Subcutaneous abdominal adipose tissue (tissue), 5 donors: Measurements from ENCODE around the gene LACC1.
A peak's percentile ranks its signal among the peaks of the same experiment; 100 is the strongest.

Source experiments
- H3K27ac ChIP-seq: one replicate; pipeline ENCODE4 v1.7.0; 2013; ENCODE audit warnings: low read depth, mild to moderate bottlenecking, inconsistent platforms, low read length, moderate library complexity
- H3K27me3 ChIP-seq, 5 donors: one replicate each; pipeline ENCODE4 v1.7.0; 2013; ENCODE audit warnings: low read length in 5 of 5, inconsistent platforms in 1 of 5; ENCODE audit not compliant: control insufficient read depth in 5 of 5, insufficient read depth in 4 of 5
- H3K36me3 ChIP-seq, 5 donors: one replicate each; pipeline ENCODE4 v1.7.0; 2013; ENCODE audit warnings: low read length in 5 of 5; ENCODE audit not compliant: control insufficient read depth in 5 of 5, insufficient read depth in 5 of 5
- H3K4me1 ChIP-seq, 5 donors: one replicate each; pipeline ENCODE4 v1.7.0; 2013; ENCODE audit warnings: low read length in 5 of 5, mild to moderate bottlenecking in 3 of 5, moderate library complexity in 1 of 5; ENCODE audit not compliant: control insufficient read depth in 5 of 5, insufficient read depth in 5 of 5
- H3K4me3 ChIP-seq, 5 donors: one replicate each; pipeline ENCODE4 v1.7.0; 2013; ENCODE audit warnings: low read length in 5 of 5, low read depth in 1 of 5
- H3K9ac ChIP-seq, 5 donors: one replicate each; pipeline ENCODE4 v1.7.0; 2013; ENCODE audit warnings: low read length in 5 of 5, mild to moderate bottlenecking in 4 of 5, moderate library complexity in 3 of 5
- H3K9me3 ChIP-seq, 5 donors: one replicate each; pipeline ENCODE4 v1.7.0; 2013; ENCODE audit warnings: low read length in 5 of 5; ENCODE audit not compliant: control insufficient read depth in 5 of 5
- donor health status: healthy.
- donor health status: healthy.
- donor health status: healthy.
- donor health status: healthy.
- donor health status: healthy.

LACC1 gene

DNA sequence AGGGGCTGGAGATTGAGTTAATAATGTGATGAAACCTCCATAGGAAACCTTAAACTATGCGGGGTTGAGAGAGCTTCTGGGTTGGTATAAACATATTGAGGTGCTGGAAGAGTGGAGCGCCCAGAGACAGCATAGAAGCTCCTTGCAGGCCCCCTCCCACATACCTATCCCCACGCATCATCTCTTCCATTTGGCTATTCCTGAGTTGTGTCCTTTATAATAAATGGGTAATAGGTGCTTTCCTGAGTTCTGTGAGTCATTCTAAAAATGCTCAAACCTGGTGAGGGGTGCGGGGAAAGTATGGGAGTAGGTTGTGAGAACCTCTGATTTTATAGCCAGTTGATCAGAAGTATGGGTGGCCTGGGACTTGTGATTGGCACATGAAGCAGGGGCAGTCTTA lies 14.8 kb upstream of the LACC1 start:
- Histone ChIP-seq H3K4me3 (no peak overlapping the region), H3K27me3 (no peaks in the 10 kb centered on the region), H3K9me3 (no peaks in the 10 kb centered on the region), H3K9ac (no peak overlapping the region), H3K4me1 (no peaks in the 10 kb centered on the region), H3K36me3 (peaks cover 0 to 10% (median 0%) of the 10 kb centered on the region in 5 donors), H3K27ac (no peak overlapping the region)

DNA sequence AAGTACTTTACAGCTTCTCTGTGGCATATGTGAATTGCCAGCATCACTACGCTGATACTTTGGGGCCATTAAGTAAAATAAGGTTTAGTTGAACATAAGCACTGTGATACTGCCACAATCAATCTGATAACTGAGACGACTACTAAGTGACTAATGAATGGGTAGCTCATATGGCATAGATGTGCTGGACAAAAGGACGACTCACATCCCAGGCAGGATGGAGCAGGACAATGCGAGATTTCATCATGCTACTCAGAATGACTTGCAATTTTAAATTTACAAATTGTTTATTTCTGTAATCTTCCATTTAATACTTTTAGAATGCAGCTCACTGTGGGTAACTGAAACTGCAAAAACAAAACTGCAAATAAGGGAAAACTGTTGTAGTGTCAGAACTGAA lies 13.8 kb upstream of the LACC1 start:
- H3K4me3 ChIP-seq: no peak overlapping the region
- no peak overlapping the region for H3K27ac ChIP-seq
- H3K9me3 ChIP-seq: no peaks in the 10 kb centered on the region
- H3K27me3 ChIP-seq: no peaks in the 10 kb centered on the region
- H3K36me3 ChIP-seq: peaks cover 0 to 10% (median 0%) of the 10 kb centered on the region in 5 donors
- no peaks in the 10 kb centered on the region for H3K4me1 ChIP-seq
- H3K9ac ChIP-seq: no peak overlapping the region

DNA sequence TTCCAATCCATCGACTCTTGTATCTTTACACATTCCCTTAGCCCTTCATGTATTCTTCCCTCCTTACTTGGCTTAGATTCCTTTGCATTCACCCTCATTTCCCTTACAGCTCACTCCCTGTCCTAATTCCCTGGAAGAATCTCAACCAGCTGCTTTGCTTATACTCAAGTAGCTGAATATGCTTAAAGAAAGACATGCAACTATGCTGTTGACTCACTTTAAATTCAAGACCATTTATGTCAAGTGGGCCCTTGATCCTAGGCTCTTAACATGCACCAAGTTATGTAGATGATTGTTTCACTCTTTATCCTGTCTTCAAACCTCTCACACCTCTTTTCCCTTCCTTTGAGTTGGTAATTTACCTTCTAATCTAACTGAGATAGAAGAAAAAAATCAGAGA lies 7.5 kb upstream of the LACC1 start:
- peaks cover 0 to 17% (median 0%) of the 10 kb centered on the region in 5 donors for H3K36me3 ChIP-seq
- H3K27me3 ChIP-seq: no peaks in the 10 kb centered on the region
- no peak overlapping the region for H3K27ac ChIP-seq
- no peaks in the 10 kb centered on the region for H3K9me3 ChIP-seq
- no peak overlapping the region for H3K9ac ChIP-seq
- H3K4me1 ChIP-seq: no peaks in the 10 kb centered on the region
- no peak overlapping the region for H3K4me3 ChIP-seq

DNA sequence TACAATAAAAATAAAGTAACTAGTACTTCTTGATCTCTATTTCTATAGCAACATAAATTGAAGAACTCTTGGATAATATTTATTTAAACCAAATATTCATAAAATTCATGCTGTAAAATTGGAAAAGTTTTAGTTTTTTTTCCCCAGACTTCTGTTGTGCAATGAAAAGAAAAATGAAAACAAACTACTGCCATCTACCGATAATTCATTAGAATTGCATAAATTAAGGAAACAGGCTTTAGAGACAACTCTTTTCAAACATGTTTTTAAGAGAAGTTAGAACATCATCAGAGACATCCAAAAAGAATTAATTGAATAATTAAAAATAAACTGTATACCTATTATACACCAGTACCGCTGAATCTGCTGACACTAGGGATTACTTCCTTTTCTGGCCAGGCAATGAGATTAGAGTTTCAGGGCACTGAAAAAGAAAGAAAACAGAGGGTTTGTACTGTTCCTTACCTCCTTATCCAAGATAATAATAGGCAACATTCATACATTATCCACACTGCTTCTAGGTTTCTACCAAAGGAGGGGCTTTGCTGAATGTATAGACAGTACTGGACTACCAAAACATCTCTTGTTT lies 5.1 kb upstream of the LACC1 start:
- peaks cover 0 to 10% (median 0%) of the 10 kb centered on the region in 5 donors for H3K36me3 ChIP-seq
- H3K27ac ChIP-seq: no peak overlapping the region
- no peak overlapping the region for H3K4me3 ChIP-seq
- H3K27me3 ChIP-seq: no peaks in the 10 kb centered on the region
- peaks cover 0 to 15% (median 9%) of the 10 kb centered on the region in 5 donors for H3K4me1 ChIP-seq
- H3K9ac ChIP-seq: no peak overlapping the region
- no peaks in the 10 kb centered on the region for H3K9me3 ChIP-seq

DNA sequence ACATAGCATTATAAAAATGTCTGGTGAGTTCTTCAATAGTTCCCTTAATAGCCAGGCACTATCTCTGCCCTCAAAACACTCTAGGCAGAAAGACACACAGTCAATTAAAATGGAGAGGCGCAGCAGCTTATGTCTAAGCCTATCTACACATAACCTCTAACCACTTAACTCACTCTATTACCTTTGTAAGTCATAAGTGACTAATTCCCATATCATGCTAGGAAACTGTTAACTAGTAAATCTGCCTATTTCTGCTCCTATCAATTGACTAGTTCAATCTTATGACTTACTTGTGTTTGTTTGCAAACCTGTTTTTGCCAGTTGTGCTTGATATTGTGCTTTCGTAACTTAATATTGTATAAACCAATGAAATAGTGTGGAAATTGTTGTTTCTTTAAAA lies 3.3 kb upstream of the LACC1 start:
- no peak overlapping the region for H3K9ac ChIP-seq
- no peak overlapping the region for H3K27ac ChIP-seq
- no peaks in the 10 kb centered on the region for H3K27me3 ChIP-seq
- H3K4me1 ChIP-seq: peaks cover 0 to 30% (median 20%) of the 10 kb centered on the region in 5 donors
- no peaks in the 10 kb centered on the region for H3K9me3 ChIP-seq
- no peak overlapping the region for H3K4me3 ChIP-seq
- H3K36me3 ChIP-seq: peaks cover 0 to 7% (median 0%) of the 10 kb centered on the region in 5 donors

DNA sequence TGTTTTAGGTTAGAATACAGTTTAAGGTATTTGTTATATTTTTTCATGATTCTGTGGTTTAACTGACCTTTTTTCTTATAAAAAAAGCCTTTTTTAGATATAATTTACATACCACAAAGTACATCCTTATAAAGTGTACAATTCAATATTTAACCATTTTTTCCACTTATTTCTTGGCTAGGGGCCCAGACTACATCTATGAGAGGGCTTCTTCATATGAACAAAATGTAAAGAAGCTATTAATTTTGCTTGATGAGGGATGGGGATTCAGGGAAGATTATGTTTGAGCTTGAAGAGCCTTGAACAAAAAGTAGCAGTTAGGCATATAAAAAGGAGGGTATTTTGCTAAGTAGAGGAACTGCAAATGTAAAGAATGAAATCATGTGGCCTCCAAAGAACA lies 2.4 kb upstream of the LACC1 start:
- Histone ChIP-seq H3K9ac (no peak overlapping the region), H3K9me3 (no peaks in the 10 kb centered on the region), H3K27me3 (no peaks in the 10 kb centered on the region), H3K4me1 (peaks cover 0 to 30% (median 20%) of the 10 kb centered on the region in 5 donors), H3K4me3 (no peak overlapping the region), H3K27ac (no peak overlapping the region), H3K36me3 (peaks cover 0 to under 1% (median 0%) of the 10 kb centered on the region in 5 donors)

DNA sequence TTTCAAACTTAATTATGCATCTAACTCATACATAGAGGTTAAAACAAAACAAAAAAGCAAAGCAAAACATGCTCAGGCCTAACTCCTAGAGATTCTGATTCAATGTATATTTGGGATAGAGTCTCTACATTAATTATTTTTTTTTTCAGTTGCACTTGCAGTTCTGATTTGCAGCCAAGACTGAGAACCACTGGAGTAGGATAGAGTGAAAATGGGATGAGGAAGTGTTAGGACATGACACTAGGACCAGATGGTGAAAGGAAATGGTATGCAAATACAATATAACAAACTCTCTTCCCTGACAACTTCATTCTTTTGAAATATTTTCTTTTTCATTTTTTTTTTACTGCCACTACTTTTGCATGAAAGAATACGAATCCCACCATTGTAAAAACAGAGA lies 1.9 kb upstream of the LACC1 start:
- Histone ChIP-seq H3K9me3 (no peaks in the 10 kb centered on the region), H3K4me3 (no peak overlapping the region), H3K4me1 (peaks cover 0 to 30% (median 22%) of the 10 kb centered on the region in 5 donors), H3K27ac (no peak overlapping the region), H3K9ac (no peak overlapping the region), H3K27me3 (no peaks in the 10 kb centered on the region), H3K36me3 (no peaks in the 10 kb centered on the region)

DNA sequence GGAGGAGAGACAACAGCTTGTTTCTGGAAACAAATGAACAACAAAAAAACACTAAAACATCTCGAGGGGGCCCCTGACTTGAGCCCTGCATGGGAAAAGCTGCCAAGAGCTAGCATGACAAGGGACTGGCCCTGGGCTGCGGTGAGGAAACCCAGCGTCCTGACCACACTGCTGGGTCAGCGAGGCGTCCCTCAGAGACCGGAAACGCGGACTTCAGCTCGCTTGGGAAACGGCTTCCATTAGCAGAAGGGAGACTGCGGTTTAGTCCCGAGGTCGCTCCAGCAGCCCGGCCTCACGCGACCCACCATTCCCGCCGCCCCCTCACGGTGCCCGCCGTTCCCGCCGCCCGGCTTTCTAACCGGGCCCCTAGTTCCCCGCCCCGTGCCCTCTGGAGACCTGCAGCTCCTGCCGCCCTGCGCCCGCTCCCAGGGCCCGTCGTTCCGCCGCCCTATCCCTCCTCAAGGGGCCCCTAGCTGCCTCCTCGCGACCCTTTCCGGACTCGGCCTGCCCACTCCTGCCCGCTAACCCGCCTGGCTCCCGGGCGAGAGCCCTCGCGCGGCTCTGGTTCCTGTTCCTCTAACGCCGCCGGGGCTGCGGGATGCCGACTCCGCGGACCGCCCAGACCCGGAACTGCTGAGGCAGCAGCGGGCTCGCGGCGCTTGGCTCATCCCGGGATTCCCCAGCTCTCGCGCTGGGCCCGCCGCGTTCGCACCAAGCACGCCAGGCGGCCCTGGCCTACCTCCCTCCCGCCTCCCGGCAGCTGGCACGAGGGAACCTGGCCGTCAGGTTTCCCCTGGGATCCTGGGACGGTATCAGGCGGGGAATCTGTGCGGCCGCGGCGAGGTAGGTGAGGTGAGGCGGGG lies 581 bp upstream of the LACC1 start, which contains the start of gene CCDC122:
Gene CCDC122, minus strand, starts transcription at position 849 of the 863 bp plus-strand sequence. CDS start 10,364 bp downstream, outside the sequence.
- Histone ChIP-seq H3K4me3 (peak within 1 kb of the TSS; percentile 65 to 88 (median 73)), H3K36me3 (no peaks in the 10 kb centered on the region), H3K27ac (peak within 1 kb of the TSS; percentile 90), H3K9ac (peak within 1 kb of the TSS; percentile 20 to 95 (median 91)), H3K4me1 (peaks cover 0 to 30% (median 23%) of the 10 kb centered on the region in 5 donors), H3K27me3 (no peaks in the 10 kb centered on the region), H3K9me3 (no peaks in the 10 kb centered on the region)

DNA sequence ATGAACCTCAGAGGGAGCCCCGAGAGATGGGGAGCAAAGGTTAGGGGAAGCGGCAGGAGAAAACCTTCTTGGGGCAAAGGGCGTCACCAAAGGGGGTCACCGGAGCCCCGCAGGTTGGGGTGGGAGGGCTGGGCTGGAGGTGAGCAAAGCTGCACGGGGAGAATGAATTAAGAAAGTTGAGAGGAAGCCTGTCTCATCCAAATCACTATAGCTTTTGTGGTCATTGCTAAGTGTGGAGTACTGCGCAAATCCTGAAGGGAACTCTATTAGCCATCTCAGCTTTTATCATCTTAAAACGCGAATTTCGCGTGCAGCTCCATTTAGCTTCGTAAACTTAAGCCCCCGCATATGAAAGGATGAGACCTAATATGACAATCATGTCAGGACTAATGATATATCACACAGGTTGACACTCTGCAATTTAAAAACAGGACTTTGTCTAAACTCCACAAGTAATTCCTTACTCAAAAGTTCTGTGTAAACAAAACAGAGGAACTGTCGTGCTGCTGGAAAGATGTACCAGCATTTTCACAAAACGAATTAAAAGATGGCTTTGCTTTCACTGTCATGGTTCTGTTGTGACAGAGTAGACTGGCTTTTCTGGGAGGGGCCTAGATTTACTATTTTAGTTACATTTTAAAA lies 631 bp downstream of the LACC1 start:
- H3K9me3 ChIP-seq: no peaks in the 10 kb centered on the region
- peak overlapping the region; percentile 90 for H3K27ac ChIP-seq
- peak overlapping the region; percentile 20 to 89 (median 73) for H3K9ac ChIP-seq
- H3K27me3 ChIP-seq: no peaks in the 10 kb centered on the region
- H3K4me1 ChIP-seq: peaks cover 0 to 30% (median 23%) of the 10 kb centered on the region in 5 donors
- peak overlapping the region; percentile 58 to 88 (median 73) for H3K4me3 ChIP-seq
- no peaks in the 10 kb centered on the region for H3K36me3 ChIP-seq

DNA sequence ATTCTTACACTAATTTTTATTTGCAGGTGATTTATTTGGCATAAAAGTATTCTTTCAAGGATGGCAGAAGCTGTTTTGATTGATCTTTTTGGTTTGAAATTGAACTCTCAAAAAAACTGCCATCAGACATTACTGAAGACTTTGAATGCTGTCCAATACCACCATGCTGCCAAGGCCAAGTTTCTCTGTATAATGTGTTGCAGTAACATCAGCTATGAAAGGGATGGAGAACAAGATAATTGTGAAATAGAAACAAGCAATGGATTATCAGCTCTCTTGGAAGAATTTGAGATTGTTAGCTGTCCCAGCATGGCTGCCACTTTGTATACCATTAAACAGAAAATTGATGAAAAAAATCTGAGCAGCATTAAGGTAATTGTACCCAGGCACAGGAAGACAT lies 1.2 kb downstream of the LACC1 start:
- Histone ChIP-seq H3K9ac (peak overlapping the region in 1 of 5 donors; percentile 52), H3K27ac (no peak overlapping the region), H3K9me3 (no peaks in the 10 kb centered on the region), H3K36me3 (peaks cover 0 to 1% (median 0%) of the 10 kb centered on the region in 5 donors), H3K4me1 (peaks cover 0 to 30% (median 23%) of the 10 kb centered on the region in 5 donors), H3K27me3 (no peaks in the 10 kb centered on the region), H3K4me3 (no peak overlapping the region)
